IMR-90 (cell line): ENCODE data around the gene MTA2. TPM values are rescaled to one million over a fixed set of nuclear protein-coding genes. Genes with fewer than 3 reads are reported as not detected.

Source experiments
- ATAC-seq: fragments of 200-7000 bp; cut with Tn5 transposase; 2 replicates; pipeline ENCODE4 v1.9.1; 2020; ENCODE audit warnings: low read depth, mild to moderate bottlenecking, moderate library complexity
- BruUV-seq: library from RNA; stranded (reverse); fragments of 400-500 nt; replicated peaks from 2 replicates; lab custom pipeline; 2021; lab: Mats Ljungman, UMichigan
- CTCF ChIA-PET: fragments of 300-600 bp; formaldehyde crosslinking; extraction: SDS; loops from one replicate; lab custom pipeline; 2021; ENCODE audit warnings: antibody characterized with exemption; lab: Yijun Ruan, JAX
- POLR2A ChIA-PET: fragments of 300-600 bp; sonication (Branson Sonifier 250); formaldehyde crosslinking; loops from one replicate; lab custom pipeline; 2022; ENCODE audit warnings: antibody characterized with exemption; ENCODE audit not compliant: unreplicated experiment; lab: Charles Lee
- DNase-seq: peaks from one replicate; pipeline ENCODE4 v3.0.0; 2013
- H2AFZ ChIP-seq: replicated peaks from 2 replicates; pipeline ENCODE3; 2013; ENCODE audit warnings: low read length, mild to moderate bottlenecking; ENCODE audit not compliant: poor library complexity
- H2AK5ac ChIP-seq: 2 replicates; pipeline ENCODE4 v1.6.1; 2013; ENCODE audit warnings: low read depth, low read length, inconsistent platforms
- H2AK9ac ChIP-seq: replicated peaks from 2 replicates; pipeline ENCODE3; 2013; ENCODE audit warnings: mild to moderate bottlenecking, low read depth, low read length, moderate library complexity; ENCODE audit not compliant: poor library complexity
- H2BK120ac ChIP-seq: 2 replicates; pipeline ENCODE4 v1.6.1; 2013; ENCODE audit warnings: low read depth, low read length, inconsistent platforms
- H2BK15ac ChIP-seq: 3 replicates; pipeline ENCODE4 v1.6.1; 2013; ENCODE audit warnings: low read depth, low read length, inconsistent platforms
- H2BK20ac ChIP-seq: 2 replicates; pipeline ENCODE4 v1.6.1; 2013; ENCODE audit warnings: low read depth, mild to moderate bottlenecking, inconsistent platforms, low read length, moderate library complexity
- H2BK5ac ChIP-seq: 2 replicates; pipeline ENCODE4 v1.6.1; 2013; ENCODE audit warnings: mild to moderate bottlenecking, low read depth, low read length, inconsistent platforms; ENCODE audit not compliant: poor library complexity, severe bottlenecking
- H3K14ac ChIP-seq: replicated peaks from 2 replicates; pipeline ENCODE4 v1.6.1; 2013; ENCODE audit warnings: low read depth, low read length, inconsistent platforms
- H3K18ac ChIP-seq: 2 replicates; pipeline ENCODE4 v1.6.1; 2013; ENCODE audit warnings: low read depth, low read length, control low read depth
- H3K23ac ChIP-seq: 2 replicates; pipeline ENCODE4 v1.6.1; 2013; ENCODE audit warnings: low read depth, low read length, inconsistent platforms
- H3K27ac ChIP-seq: 2 replicates; pipeline ENCODE4 v1.5.1; 2013; ENCODE audit warnings: mild to moderate bottlenecking, control low read depth, low read length; ENCODE audit not compliant: insufficient read depth
- H3K27me3 ChIP-seq: 2 replicates; pipeline ENCODE4 v1.6.1; 2013; ENCODE audit warnings: low read length; ENCODE audit not compliant: control insufficient read depth, insufficient read depth
- H3K36me3 ChIP-seq: 2 replicates; pipeline ENCODE4 v1.6.1; 2013; ENCODE audit warnings: low read length, mixed read lengths; ENCODE audit not compliant: control insufficient read depth, insufficient read depth
- H3K4ac ChIP-seq: 2 replicates; pipeline ENCODE4 v1.6.1; 2013; ENCODE audit warnings: low read depth, low read length, inconsistent platforms
- H3K4me1 ChIP-seq: 2 replicates; pipeline ENCODE4 v1.6.1; 2013; ENCODE audit warnings: low read length, mixed read lengths; ENCODE audit not compliant: control insufficient read depth, insufficient read depth
- H3K4me2 ChIP-seq: 2 replicates; pipeline ENCODE4 v1.6.1; 2013; ENCODE audit warnings: low read depth, mild to moderate bottlenecking, control low read depth, low read length, moderate library complexity
- H3K4me3 ChIP-seq: 2 replicates; pipeline ENCODE4 v1.5.1; 2013; ENCODE audit warnings: low read depth, mild to moderate bottlenecking, control low read depth, low read length, moderate library complexity; ENCODE audit not compliant: insufficient read depth
- H3K56ac ChIP-seq: 2 replicates; pipeline ENCODE4 v1.6.1; 2013; ENCODE audit warnings: low read length, inconsistent platforms; ENCODE audit not compliant: insufficient read depth; ENCODE audit errors: extremely low read depth
- H3K79me1 ChIP-seq, 2 experiments: 2 replicates each; pipeline ENCODE4 v1.6.1; 2013; ENCODE audit warnings: low read length in 2 of 2, inconsistent platforms in 1 of 2, low read depth in 1 of 2
- H3K9ac ChIP-seq: 2 replicates; pipeline ENCODE4 v1.6.1; 2013; ENCODE audit warnings: low read depth, low read length, control low read depth
- H3K9me1 ChIP-seq: 2 replicates; pipeline ENCODE4 v1.6.1; 2013; ENCODE audit warnings: low read length, inconsistent platforms; ENCODE audit not compliant: insufficient read depth
- H3K9me3 ChIP-seq: 2 replicates; pipeline ENCODE4 v1.6.1; 2013; ENCODE audit warnings: low read length; ENCODE audit not compliant: control insufficient read depth, insufficient read depth
- H4K20me1 ChIP-seq: 2 replicates; pipeline ENCODE4 v1.6.1; 2013; ENCODE audit warnings: low read length, inconsistent platforms; ENCODE audit not compliant: insufficient read depth
- H4K5ac ChIP-seq: 2 replicates; pipeline ENCODE4 v1.6.1; 2013; ENCODE audit warnings: mild to moderate bottlenecking, low read depth, low read length, control low read depth
- H4K8ac ChIP-seq, 2 experiments: 2 replicates each; pipeline ENCODE4 v1.6.1; 2013; ENCODE audit warnings: low read depth in 2 of 2, low read length in 2 of 2, control low read depth in 1 of 2, inconsistent platforms in 1 of 2
- H4K91ac ChIP-seq: 2 replicates; pipeline ENCODE4 v1.6.1; 2013; ENCODE audit warnings: low read depth, low read length, inconsistent platforms; ENCODE audit not compliant: insufficient read depth
- BHLHE40 ChIP-seq: fragments of 150-350 bp; IDR thresholded peaks from 2 replicates; pipeline ENCODE4 v1.6.1; 2016; ENCODE audit warnings: mild to moderate bottlenecking, low read depth, low read length
- CHD1 ChIP-seq: IDR thresholded peaks from 2 replicates; pipeline ENCODE4 v1.6.1; 2012; ENCODE audit warnings: low read depth, low read length, improper control_type of control experiment
- CTCF ChIP-seq: conservative IDR thresholded peaks from 2 replicates; pipeline ENCODE4 v1.5.1; 2012; ENCODE audit warnings: mild to moderate bottlenecking, low read depth, low read length, improper control_type of control experiment
- FOS ChIP-seq: fragments of 150-350 bp; IDR thresholded peaks from 2 replicates; pipeline ENCODE4 v1.6.1; 2016; ENCODE audit warnings: low read depth, low read length
- MAZ ChIP-seq: IDR thresholded peaks from 2 replicates; pipeline ENCODE4 v1.6.1; 2012; ENCODE audit warnings: low read depth, mild to moderate bottlenecking, low read length, improper control_type of control experiment, moderate library complexity, borderline replicate concordance
- MXI1 ChIP-seq: IDR thresholded peaks from 2 replicates; pipeline ENCODE4 v1.6.1; 2012; ENCODE audit warnings: low read depth, mild to moderate bottlenecking, low read length, moderate library complexity, borderline replicate concordance
- NFE2L2 ChIP-seq: fragments of 150-350 bp; IDR thresholded peaks from 2 replicates; pipeline ENCODE4 v1.6.1; 2016; ENCODE audit warnings: low read depth, mild to moderate bottlenecking, low read length
- RCOR1 ChIP-seq: IDR thresholded peaks from 2 replicates; pipeline ENCODE4 v1.6.1; 2012; ENCODE audit warnings: mild to moderate bottlenecking, low read length, improper control_type of control experiment; ENCODE audit not compliant: insufficient replicate concordance
- SMC3 ChIP-seq: fragments of 150-350 bp; IDR thresholded peaks from 2 replicates; pipeline ENCODE4 v1.6.1; 2016; ENCODE audit warnings: low read depth, mild to moderate bottlenecking, antibody characterized with exemption, low read length, moderate library complexity
- WGBS, 2 experiments: methylation state at CpG; one replicate each; pipeline versions ENCODE4 v1.1.5 to v1.1.7; 2013; ENCODE audit warnings: missing lambda C conversion rate in 2 of 2; ENCODE audit not compliant: insufficient read length in 1 of 2; ENCODE audit errors: extremely low coverage in 2 of 2; 5-methylcytosine and 5-hydroxymethylcytosine counted together
- dilution Hi-C: fragments of 300-500 bp; cut with HindIII; formaldehyde crosslinking; loops from one replicate; pipeline ENCODE4 v1.14.3; 2018; ENCODE audit warnings: low sequenced_read_pairs; ENCODE audit not compliant: unreplicated experiment
- in situ Hi-C: fragments of 300-500 bp; cut with MboI; formaldehyde crosslinking; loops from 3 replicates; pipeline ENCODE4 v1.14.3; 2019; ENCODE audit warnings: low sequenced_read_pairs, inconsistent platforms, mixed read lengths
- intact Hi-C: fragments of 100-400 bp; cut with micrococcal nuclease; formaldehyde crosslinking; loops from 2 replicates; pipeline ENCODE4 v1.10.0; 2022
- polyA plus RNA-seq, 3 experiments: library from polyadenylated mRNA; depleted of rRNA; stranded (reverse); fragments of >200 nt; gene quantifications; 2 replicates each; pipeline ENCODE4 v1.2.3, GENCODE V29; 2012; ENCODE audit warnings: low replicate concordance in 1 of 3
- total RNA-seq: library from RNA; depleted of rRNA; stranded (reverse); fragments of >200 nt; gene quantifications from 2 replicates; pipeline ENCODE4 v1.2.3, GENCODE V29; 2012
- TF ChIP-seq, protein P1 (sequence below): fragments of 150-350 bp; IDR thresholded peaks from 2 replicates; pipeline ENCODE4 v1.6.1; 2017; ENCODE audit warnings: mild to moderate bottlenecking, antibody characterized with exemption, low read length, low read depth

The MTA2 gene
- total and polyA plus RNA-seq, 2 of the 4 experiments (the other 2 are of a cell fraction), result 34.8 to 136 TPM

DNA sequence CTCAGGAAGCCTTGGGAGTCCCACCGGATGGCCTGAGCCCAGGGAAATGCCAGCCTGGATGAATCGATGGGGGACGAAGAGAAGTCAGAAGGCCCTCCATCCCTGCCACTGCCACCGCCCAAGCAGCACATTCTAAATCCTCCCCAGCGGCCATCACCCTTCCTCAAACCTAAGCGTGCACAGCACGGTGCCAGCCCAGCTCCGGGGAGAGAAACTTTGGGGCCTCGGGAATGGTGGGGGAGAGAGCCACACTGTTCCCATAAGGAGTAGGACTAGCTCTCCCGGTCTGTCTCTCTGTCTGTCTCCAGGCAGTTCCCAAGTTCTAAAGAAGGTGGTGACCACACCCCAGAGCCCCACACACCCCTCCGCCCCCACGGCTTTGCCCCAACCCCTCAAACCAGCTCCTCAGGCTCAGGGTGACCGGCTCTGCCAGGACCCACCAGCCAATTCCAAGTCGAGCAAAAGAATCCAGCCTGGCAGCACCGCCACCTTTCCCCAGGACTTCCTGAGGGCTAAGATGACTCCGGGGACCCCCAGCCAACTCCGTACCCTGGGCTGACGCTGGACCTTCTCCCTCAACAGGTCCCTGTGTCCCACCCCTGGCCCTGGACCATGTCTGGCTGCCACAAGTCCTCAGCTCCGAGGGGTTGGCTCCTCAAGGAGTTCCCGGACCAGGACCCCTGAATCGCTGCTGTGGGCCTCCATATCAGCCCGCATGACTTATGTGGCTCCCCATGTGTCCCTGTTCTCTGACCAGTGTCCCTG is 57.8 kb downstream of the MTA2 start:
- in situ Hi-C loops (no loop called here), intact Hi-C loops (loop anchor here (5.0 kb wide), 1 partner anchor 37 kb away; no protein-coding TSS in a partner anchor), dilution Hi-C loops (no loop called here)
- Histone ChIP-seq H4K20me1 (peaks cover 67% of the 10 kb centered on the region), H3K9me1 (peaks cover 17% of the 10 kb centered on the region), H2BK15ac (peak overlapping the region; percentile 37; the same call in 2 of the 3 replicates), H4K8ac (peak overlapping the region; percentile 76 to 78; a peak in 3 of 4 replicates), H3K9me3 (no peaks in the 10 kb centered on the region), H3K56ac (peak overlapping the region; percentile 99), H3K4me1 (peaks cover 43% of the 10 kb centered on the region), H2BK5ac (peak overlapping the region; percentile 98), H3K79me1 (peaks cover 0 to 42% of the 10 kb centered on the region in 2 experiments; a peak in 2 of 4 replicates), H4K91ac (peak overlapping the region; percentile 87), H3K27ac (peak overlapping the region; percentile 94), H2AK5ac (peak overlapping the region; percentile 83), H3K4me3 (peak overlapping the region; percentile 85), H2AK9ac (peak overlapping the region; percentile 93), H3K14ac (peak overlapping the region; percentile 93), H3K4ac (peak overlapping the region; percentile 95), H4K5ac (peak overlapping the region; percentile 52), H3K23ac (peak overlapping the region; percentile 89), H3K18ac (peak overlapping the region; percentile 67), H3K9ac (peak overlapping the region; percentile 93), H3K27me3 (no peaks in the 10 kb centered on the region), H2BK20ac (no peak overlapping the region), H2BK120ac (peak overlapping the region; percentile 46), H2AFZ (peak overlapping the region; percentile 35), H3K4me2 (peak overlapping the region; percentile 83), H3K36me3 (peaks cover 11% of the 10 kb centered on the region)
- no peak for DNase-seq
- 33% methylated on average over 7 of the region's 22 CpGs; no CpG with 5 or more reads in 1 of the 2 experiments for WGBS, 2 experiments
- TF ChIP-seq CTCF, result no peak
- TF ChIP-seq SMC3, result no peak
- no peak for TF ChIP-seq MAZ
- no peak for TF ChIP-seq BHLHE40
- TF ChIP-seq CHD1, result no peak
- TF ChIP-seq FOS, result no peak
- TF ChIP-seq, protein P1, sequence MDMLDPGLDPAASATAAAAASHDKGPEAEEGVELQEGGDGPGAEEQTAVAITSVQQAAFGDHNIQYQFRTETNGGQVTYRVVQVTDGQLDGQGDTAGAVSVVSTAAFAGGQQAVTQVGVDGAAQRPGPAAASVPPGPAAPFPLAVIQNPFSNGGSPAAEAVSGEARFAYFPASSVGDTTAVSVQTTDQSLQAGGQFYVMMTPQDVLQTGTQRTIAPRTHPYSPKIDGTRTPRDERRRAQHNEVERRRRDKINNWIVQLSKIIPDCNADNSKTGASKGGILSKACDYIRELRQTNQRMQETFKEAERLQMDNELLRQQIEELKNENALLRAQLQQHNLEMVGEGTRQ, result no peak
- TF ChIP-seq RCOR1, result no peak
- no peak for TF ChIP-seq MXI1
- no peak for TF ChIP-seq NFE2L2
- CTCF ChIA-PET, result interaction anchor here (1.4 to 4.1 kb wide), 10 partner anchors 10 to 149 kb away, joined by 3 to 31 read pairs (median 9); partner anchors contain the start of gene SCGB1A1
- POLR2A ChIA-PET, result interaction anchor here (0.5 to 3.6 kb wide), 5 partner anchors 9 to 615 kb away, joined by 3 to 16 read pairs (median 9); no protein-coding TSS in a partner anchor
- BruUV-seq, result no TSS peak
- no peak for ATAC-seq
